NCI-H748 treated with DMSO at 0.1 percent for 48 hours (cell line): ENCODE measurements around the gene VWA5B2.
A peak's percentile ranks its signal among the peaks of the same experiment; 100 is the strongest.

ENCODE experiments used
- DNase-seq: peaks from one replicate; lab custom pipeline; 2025; lab: John Stamatoyannopoulos, UW

VWA5B2 gene

GRCh38 chr3:184275961-184276910 is 46.9 kb downstream of the VWA5B2 start, which contains the start of gene ECE2:
Gene ECE2 (plus strand): TSS chr3:184276022. CDS start chr3:184276154, 132 bp downstream.
- DNase-seq: no peak

DNA sequence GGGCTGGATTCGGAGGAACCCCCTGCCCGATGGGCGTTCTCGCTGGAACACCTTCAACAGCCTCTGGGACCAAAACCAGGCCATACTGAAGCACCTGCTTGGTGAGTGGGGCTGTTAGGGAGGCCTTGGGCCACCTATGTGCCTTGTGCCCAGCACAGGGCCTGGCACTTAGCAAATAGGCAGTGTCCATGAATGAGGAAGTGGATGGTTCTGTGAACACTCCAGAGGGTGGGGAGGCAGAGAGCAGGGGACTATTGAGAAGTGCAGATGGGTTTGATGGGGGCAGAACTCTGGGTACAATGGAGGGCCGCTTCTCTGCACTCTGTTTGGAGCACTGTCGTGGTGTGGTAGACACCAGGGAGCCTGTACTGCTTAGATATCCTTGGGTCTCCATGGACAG is 48.0 kb downstream of the VWA5B2 start:
- DNase-seq: no peak

GRCh38 chr3:184282941-184283340 is 53.6 kb downstream of the VWA5B2 start:
- no peak for DNase-seq

DNA sequence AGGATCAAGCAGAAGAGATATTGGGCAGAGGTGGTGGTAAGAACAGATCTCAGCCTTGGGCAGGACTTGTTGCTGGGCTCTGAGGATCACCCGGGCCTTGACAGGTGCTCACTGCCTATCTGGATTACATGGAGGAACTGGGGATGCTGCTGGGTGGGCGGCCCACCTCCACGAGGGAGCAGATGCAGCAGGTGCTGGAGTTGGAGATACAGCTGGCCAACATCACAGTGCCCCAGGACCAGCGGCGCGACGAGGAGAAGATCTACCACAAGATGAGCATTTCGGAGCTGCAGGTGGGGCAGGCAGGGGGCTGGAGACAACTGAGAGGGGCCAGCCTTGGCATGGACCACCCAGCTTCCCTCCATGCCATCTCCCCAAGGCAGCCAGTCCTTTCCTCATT is 54.3 kb downstream of the VWA5B2 start:
- no peak for DNase-seq

GRCh38 chr3:184284696-184285095 is 55.3 kb downstream of the VWA5B2 start:
- peak; percentile 68 for DNase-seq

DNA sequence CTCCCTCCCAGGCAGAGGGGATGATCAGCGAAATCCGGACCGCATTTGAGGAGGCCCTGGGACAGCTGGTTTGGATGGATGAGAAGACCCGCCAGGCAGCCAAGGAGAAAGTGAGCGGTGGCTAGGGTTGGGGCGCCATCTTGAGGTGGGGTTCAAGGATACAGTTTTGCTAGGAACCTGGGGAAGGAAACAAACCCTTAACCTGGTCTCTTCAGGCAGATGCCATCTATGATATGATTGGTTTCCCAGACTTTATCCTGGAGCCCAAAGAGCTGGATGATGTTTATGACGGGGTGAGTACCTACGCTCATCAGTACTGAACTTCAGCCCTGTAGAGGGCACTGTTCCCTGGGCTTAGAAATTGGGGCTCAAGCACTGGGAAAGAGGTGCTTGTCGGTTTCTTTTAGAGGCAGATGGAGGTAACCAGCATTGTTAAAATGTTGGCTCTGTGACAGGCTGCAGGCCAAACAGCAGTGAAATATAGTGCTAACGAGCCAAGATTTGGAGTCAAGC is 60.1 kb downstream of the VWA5B2 start:
- DNase-seq: peak; percentile 35

GRCh38 chr3:184290331-184290730 is 60.9 kb downstream of the VWA5B2 start:
- no peak for DNase-seq

DNA sequence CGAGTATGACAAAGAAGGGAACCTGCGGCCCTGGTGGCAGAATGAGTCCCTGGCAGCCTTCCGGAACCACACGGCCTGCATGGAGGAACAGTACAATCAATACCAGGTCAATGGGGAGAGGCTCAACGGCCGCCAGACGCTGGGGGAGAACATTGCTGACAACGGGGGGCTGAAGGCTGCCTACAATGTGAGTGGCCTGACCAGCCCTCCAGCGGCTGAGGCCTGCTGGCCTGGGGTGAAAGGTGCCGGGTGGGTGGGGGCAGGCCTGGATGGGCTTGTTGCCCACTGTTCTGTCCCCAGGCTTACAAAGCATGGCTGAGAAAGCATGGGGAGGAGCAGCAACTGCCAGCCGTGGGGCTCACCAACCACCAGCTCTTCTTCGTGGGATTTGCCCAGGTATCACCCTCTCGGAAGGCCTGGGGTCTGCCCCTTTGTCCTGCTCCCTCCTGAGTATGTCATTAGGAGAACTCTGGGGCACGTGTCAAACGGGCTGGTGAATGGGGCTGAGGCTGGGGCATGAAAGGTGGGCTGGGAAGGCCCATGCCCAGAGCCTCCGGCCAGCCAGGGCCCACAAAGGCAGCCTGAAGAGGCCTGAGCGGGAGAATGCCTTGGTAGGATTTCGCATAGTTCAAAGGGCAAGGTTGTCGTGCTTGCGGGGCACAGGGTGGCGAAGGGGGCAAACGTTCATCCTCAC is 61.8 kb downstream of the VWA5B2 start:
- no peak for DNase-seq
